ENCODE measurements around the gene FAM47E. TPM values are rescaled to one million over a fixed set of nuclear protein-coding genes. Genes with fewer than 3 reads are reported as not detected.
"Not testable (repeated sequence)": the region's sequence is repeated elsewhere in the genome, so short reads cannot be mapped to it uniquely, and the experiment has no call there.

The FAM47E gene
- polyA plus RNA-seq, 6 donors from 2014 or later: 0.31 to 0.60 TPM; not detected in 4

GRCh38 chr4:76278583-76278982 is 27.1 kb downstream of the FAM47E start:
- Mint-ChIP-seq H3K4me3 (no peak overlapping the region), H3K9me3 (no peaks in the 10 kb centered on the region), H3K27me3 (peaks cover 4 to 20% (median 18%) of the 10 kb centered on the region in 3 donors), H3K36me3 (no peaks in the 10 kb centered on the region), H3K4me1 (no peaks in the 10 kb centered on the region), H3K27ac (no peak overlapping the region)
- DNase-seq: no peak
- ATAC-seq (ENCODE audit: low read depth in 2 of 2): no peak

GRCh38 chr4:76279462-76279861 is 27.9 kb downstream of the FAM47E start:
- no peak overlapping the region for H3K27ac Mint-ChIP-seq
- H3K4me3 Mint-ChIP-seq: no peak overlapping the region
- no peaks in the 10 kb centered on the region for H3K9me3 Mint-ChIP-seq
- peaks cover 4 to 20% (median 18%) of the 10 kb centered on the region in 3 donors for H3K27me3 Mint-ChIP-seq
- H3K4me1 Mint-ChIP-seq: no peaks in the 10 kb centered on the region
- ATAC-seq (ENCODE audit: low read depth in 2 of 2) (no peak), DNase-seq (no peak)
- no peaks in the 10 kb centered on the region for H3K36me3 Mint-ChIP-seq

GRCh38 chr4:76280488-76281441 is 29.2 kb downstream of the FAM47E start:
- no peaks in the 10 kb centered on the region for H3K36me3 Mint-ChIP-seq

GRCh38 chr4:76281594-76281993 is 30.1 kb downstream of the FAM47E start:
- H3K9me3 Mint-ChIP-seq; H3K27ac Mint-ChIP-seq; ATAC-seq (ENCODE audit: low read depth in 2 of 2); H3K4me1 Mint-ChIP-seq; H3K36me3 Mint-ChIP-seq; H3K4me3 Mint-ChIP-seq; DNase-seq; H3K27me3 Mint-ChIP-seq: not testable (repeated sequence)

More at GRCh38 chr4:76280488-76281441, 29.2 kb downstream of the FAM47E start:
- H3K27ac Mint-ChIP-seq: no peak overlapping the region
- peaks cover 0 to 9% (median 8%) of the 10 kb centered on the region in 3 donors for H3K27me3 Mint-ChIP-seq
- no peak overlapping the region for H3K4me3 Mint-ChIP-seq
- H3K4me1 Mint-ChIP-seq: no peaks in the 10 kb centered on the region
- H3K9me3 Mint-ChIP-seq: peaks cover 0 to 2% (median 0%) of the 10 kb centered on the region in 7 donors
- ATAC-seq (ENCODE audit: low read depth in 2 of 2) (no peak), DNase-seq (no peak)

- Mint-ChIP-seq H3K9me3 (peaks cover 0 to 8% (median 5%) of the 10 kb centered on the region in 7 donors), H3K27me3 (peaks cover 0 to 8% (median 0%) of the 10 kb centered on the region in 3 donors), H3K4me1 (no peaks in the 10 kb centered on the region), H3K4me3 (no peak overlapping the region), H3K27ac (no peak overlapping the region), H3K36me3 (no peaks in the 10 kb centered on the region)
- DNase-seq: no peak
- no peak for ATAC-seq (ENCODE audit: low read depth in 2 of 2)
Observed at GRCh38 chr4:76282941-76283689, 31.6 kb downstream of the FAM47E start.

GRCh38 chr4:76283900-76284299 is 32.4 kb downstream of the FAM47E start:
- peak overlapping the region in 1 of 6 donors; percentile 67 for H3K27ac Mint-ChIP-seq
- H3K9me3 Mint-ChIP-seq: peaks cover 0 to 8% (median 5%) of the 10 kb centered on the region in 7 donors
- H3K27me3 Mint-ChIP-seq: peaks cover 0 to 9% (median under 1%) of the 10 kb centered on the region in 3 donors
- H3K4me1 Mint-ChIP-seq: no peaks in the 10 kb centered on the region
- no peak for ATAC-seq (ENCODE audit: low read depth in 2 of 2)
- H3K4me3 Mint-ChIP-seq: no peak overlapping the region
- no peaks in the 10 kb centered on the region for H3K36me3 Mint-ChIP-seq
- no peak for DNase-seq

- ATAC-seq (ENCODE audit: low read depth in 2 of 2); H3K4me3 Mint-ChIP-seq: not testable (repeated sequence)
Observed at GRCh38 chr4:76287811-76288210, 36.3 kb downstream of the FAM47E start.

GRCh38 chr4:76292730-76293129 is 41.2 kb downstream of the FAM47E start:
- H3K27ac Mint-ChIP-seq: no peak overlapping the region
- ATAC-seq (ENCODE audit: low read depth in 2 of 2) (no peak), DNase-seq (no peak)
- peaks cover 14 to 30% (median 21%) of the 10 kb centered on the region in 3 donors for H3K27me3 Mint-ChIP-seq
- no peak overlapping the region for H3K4me3 Mint-ChIP-seq
- H3K36me3 Mint-ChIP-seq: peaks cover 0 to 3% of the 10 kb centered on the region in 2 donors
- no peaks in the 10 kb centered on the region for H3K4me1 Mint-ChIP-seq
- peaks cover 6 to 22% (median 18%) of the 10 kb centered on the region in 7 donors for H3K9me3 Mint-ChIP-seq

More at GRCh38 chr4:76287811-76288210, 36.3 kb downstream of the FAM47E start:
- not testable (repeated sequence) for H3K27ac Mint-ChIP-seq, H3K4me1 Mint-ChIP-seq, H3K36me3 Mint-ChIP-seq, DNase-seq, H3K9me3 Mint-ChIP-seq
- peaks cover 9 to 29% (median 13%) of the 10 kb centered on the region in 3 donors for H3K27me3 Mint-ChIP-seq

- no peak overlapping the region for H3K27ac Mint-ChIP-seq
- H3K27me3 Mint-ChIP-seq: peaks cover 14 to 26% (median 21%) of the 10 kb centered on the region in 3 donors
- no peak for DNase-seq
Observed at GRCh38 chr4:76293772-76294171, 42.3 kb downstream of the FAM47E start.

GRCh38 chr4:76296286-76296820 is 44.8 kb downstream of the FAM47E start:
- no peak for ATAC-seq (ENCODE audit: low read depth in 2 of 2)
- no peaks in the 10 kb centered on the region for H3K4me1 Mint-ChIP-seq
- peaks cover 4 to 6% of the 10 kb centered on the region in 2 donors for H3K36me3 Mint-ChIP-seq
- no peak overlapping the region for H3K27ac Mint-ChIP-seq
- H3K9me3 Mint-ChIP-seq: peaks cover 10 to 35% (median 32%) of the 10 kb centered on the region in 7 donors
- DNase-seq: no peak
- H3K27me3 Mint-ChIP-seq: peaks cover 13 to 20% (median 14%) of the 10 kb centered on the region in 3 donors
- H3K4me3 Mint-ChIP-seq: no peak overlapping the region

More at GRCh38 chr4:76293772-76294171, 42.3 kb downstream of the FAM47E start:
- Mint-ChIP-seq H3K36me3 (peaks cover 4 to 6% of the 10 kb centered on the region in 2 donors), H3K4me1 (no peaks in the 10 kb centered on the region), H3K9me3 (peaks cover 10 to 32% (median 26%) of the 10 kb centered on the region in 7 donors), H3K4me3 (no peak overlapping the region)
- no peak for ATAC-seq (ENCODE audit: low read depth in 2 of 2)

GRCh38 chr4:76298227-76298626 is 46.7 kb downstream of the FAM47E start:
- H3K27ac Mint-ChIP-seq: no peak overlapping the region
- peaks cover 8 to 21% (median 20%) of the 10 kb centered on the region in 3 donors for H3K27me3 Mint-ChIP-seq
- DNase-seq (no peak), ATAC-seq (ENCODE audit: low read depth in 2 of 2) (no peak)
- no peaks in the 10 kb centered on the region for H3K4me1 Mint-ChIP-seq
- H3K9me3 Mint-ChIP-seq: peaks cover 10 to 35% (median 32%) of the 10 kb centered on the region in 7 donors
- H3K4me3 Mint-ChIP-seq: no peak overlapping the region
- peaks cover 4 to 6% of the 10 kb centered on the region in 2 donors for H3K36me3 Mint-ChIP-seq

GRCh38 chr4:76300012-76300411 is 48.5 kb downstream of the FAM47E start:
- Mint-ChIP-seq H3K9me3 (peaks cover 10 to 35% (median 32%) of the 10 kb centered on the region in 7 donors), H3K4me1 (peaks cover 3 to 4% (median 4%) of the 10 kb centered on the region in 3 donors), H3K4me3 (no peak overlapping the region), H3K27me3 (peaks cover 13 to 26% (median 26%) of the 10 kb centered on the region in 3 donors), H3K36me3 (peaks cover 4 to 10% of the 10 kb centered on the region in 2 donors), H3K27ac (no peak overlapping the region)
- no peak for DNase-seq
- ATAC-seq (ENCODE audit: low read depth in 2 of 2): no peak
